Stimulated activated naive CD4-positive, alpha-beta T cell (primary cell): ENCODE results near the gene SLC5A4.

Experiments used
- DNase-seq, 6 experiments: peaks; one replicate each; lab custom pipeline; 2025; lab: John Stamatoyannopoulos, UW

The SLC5A4 gene

DNA sequence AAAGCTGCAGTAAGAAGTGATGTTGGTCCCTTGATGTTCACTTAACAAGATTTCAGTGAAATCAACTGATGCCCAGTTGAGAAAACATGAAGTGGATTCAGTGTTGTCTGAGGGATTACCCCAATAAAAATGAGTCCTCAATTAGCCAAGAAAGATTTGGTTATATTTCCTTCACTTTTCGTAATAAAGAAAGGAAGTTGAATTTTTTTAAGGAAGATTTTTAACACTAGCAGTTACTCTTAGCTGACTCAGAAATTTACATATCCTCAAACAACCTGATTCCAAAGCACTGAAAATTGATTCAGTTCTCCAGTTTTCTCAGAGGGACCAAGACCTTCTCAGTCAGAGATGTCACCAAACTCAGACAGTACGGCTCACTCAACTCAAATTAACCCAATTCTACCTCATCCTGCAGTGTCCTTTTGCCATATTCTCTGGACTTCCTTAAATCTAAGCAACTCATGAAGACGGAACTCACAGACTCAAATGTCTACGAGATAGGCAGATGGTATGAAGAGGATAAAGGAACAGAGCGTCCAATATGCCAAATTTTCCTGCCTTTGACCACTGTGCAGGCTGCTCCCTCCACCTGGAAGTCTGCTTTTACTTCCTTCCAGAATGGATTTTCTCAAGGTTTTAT, 22.8 kb downstream of the SLC5A4 start:
- no peak for DNase-seq

GRCh38 chr22:32226326-32227104, 28.6 kb downstream of the SLC5A4 start:
- no peak for DNase-seq

DNA sequence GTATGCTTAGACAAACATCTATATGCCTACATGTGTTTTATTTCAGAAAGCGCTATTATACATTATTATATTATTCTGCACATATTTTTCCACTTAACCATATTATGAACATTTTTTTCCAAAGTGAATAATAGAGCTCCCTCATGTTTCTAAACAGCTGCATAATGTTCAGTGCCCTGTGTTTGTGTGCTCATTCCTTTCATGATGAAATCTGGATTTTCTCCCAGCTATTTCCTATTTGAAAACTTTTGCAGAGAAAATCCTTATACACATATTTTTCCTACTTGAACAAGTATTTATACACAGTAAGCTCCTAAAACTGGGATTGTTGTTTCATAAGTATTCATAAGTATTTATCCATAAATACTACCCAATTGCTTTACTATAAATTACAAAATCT, 32.2 kb downstream of the SLC5A4 start:
- DNase-seq, result no peak

- no peak for DNase-seq
Observed at GRCh38 chr22:32219026-32219425, 36.1 kb downstream of the SLC5A4 start.

DNA sequence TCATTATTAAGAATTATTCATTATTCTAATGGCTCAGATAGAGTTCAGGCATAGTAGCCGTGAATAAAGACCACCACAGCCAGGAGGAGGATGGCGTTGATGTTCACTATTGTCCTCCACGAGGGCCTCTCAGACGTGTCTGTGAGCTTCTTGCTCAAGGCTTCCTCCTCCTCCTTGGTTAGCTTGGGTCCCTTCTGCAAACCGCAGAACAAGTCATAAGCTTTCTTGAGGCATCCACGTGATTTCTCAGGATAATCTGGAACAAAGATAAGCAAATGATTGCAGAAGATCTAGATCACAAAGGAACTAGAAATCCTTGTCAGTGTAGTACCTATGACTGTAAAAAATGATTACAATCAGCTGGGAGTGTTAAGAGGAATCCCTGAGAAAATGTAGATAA, 36.7 kb downstream of the SLC5A4 start:
- no peak for DNase-seq

DNA sequence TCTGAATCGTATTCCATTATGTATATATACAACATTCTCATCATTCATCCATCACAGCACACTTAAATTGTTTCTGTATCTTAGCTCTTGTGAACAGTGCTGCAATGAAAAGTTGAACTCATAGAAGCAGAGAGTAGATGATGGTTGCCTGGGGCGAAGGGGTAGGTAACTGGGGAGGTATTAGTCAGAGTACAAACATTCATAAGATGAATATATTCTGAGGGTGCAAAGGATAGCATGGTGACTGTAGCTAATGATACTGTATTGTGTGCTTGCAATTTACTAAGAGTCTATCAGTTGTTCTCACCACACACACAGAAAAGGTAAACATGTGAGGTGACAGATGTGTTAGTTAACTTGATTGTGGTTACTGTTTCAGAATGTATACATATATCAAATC, 37.7 kb downstream of the SLC5A4 start:
- DNase-seq, result no peak

DNA sequence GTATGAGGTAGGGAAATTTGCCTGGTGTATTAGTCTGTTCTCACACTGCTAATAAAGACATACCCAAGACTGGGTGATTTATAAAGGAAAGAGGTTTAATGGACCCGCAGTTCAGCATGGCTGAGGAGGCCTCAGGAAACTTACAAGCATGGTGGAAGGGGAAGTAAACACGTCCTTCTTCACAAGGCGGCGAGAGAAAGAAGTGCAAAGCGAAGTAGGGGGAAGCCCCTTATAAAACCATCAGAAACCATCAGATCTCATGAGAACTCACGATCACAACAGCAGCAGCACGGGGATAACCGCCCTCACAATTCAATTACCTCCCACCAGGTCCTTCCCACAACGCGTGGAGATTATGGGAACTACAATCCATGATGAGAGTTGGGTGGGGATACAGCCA, 38.2 kb downstream of the SLC5A4 start:
- no peak for DNase-seq

GRCh38 chr22:32211011-32211410, 44.1 kb downstream of the SLC5A4 start:
- no peak for DNase-seq

DNA sequence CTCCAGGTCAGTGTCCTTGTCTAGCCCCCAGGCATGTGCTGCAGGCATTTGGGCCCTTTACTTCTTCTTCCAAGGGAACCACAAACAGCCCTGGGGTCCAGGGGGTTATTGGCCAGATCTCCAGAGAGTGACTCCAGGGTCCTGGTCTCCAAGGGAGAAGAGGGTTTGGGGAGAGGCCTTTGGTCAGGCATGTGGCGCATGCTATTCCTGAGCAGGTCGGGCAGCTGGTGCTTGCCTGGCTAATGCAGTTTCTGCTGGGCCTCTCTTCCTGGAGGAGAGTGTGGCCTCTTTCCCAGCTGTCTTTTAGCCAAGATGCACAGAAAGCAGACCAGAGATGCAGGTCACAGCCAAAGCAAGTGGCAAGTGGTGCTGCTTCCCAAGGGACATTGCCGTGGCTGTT, 46.5 kb downstream of the SLC5A4 start:
- no peak for DNase-seq

DNA sequence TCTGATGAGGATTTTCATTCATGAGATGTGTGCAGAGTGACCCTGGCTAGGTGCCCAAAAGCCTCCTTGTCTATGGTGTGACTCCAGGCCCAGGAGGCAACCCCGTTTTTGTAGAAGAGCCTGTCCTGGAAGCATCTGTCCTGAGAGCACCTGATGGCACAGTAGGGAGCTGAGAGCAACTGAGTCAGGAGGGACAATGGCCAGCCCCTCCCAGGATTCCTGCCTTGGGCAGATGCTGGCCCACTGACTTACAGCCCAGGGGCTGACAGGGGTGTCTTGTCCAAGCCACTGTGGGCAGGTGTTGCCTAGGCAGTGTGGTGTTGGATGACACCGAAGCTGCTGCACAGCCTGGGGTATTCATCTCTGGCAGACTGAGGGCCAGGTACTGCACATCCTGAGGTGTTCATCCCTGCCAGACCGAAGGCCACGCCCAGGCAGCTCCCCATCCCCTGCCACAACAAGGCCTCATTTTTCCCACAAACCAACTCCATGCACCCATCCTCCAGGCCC, 47.1 kb downstream of the SLC5A4 start:
- DNase-seq, result no peak

DNA sequence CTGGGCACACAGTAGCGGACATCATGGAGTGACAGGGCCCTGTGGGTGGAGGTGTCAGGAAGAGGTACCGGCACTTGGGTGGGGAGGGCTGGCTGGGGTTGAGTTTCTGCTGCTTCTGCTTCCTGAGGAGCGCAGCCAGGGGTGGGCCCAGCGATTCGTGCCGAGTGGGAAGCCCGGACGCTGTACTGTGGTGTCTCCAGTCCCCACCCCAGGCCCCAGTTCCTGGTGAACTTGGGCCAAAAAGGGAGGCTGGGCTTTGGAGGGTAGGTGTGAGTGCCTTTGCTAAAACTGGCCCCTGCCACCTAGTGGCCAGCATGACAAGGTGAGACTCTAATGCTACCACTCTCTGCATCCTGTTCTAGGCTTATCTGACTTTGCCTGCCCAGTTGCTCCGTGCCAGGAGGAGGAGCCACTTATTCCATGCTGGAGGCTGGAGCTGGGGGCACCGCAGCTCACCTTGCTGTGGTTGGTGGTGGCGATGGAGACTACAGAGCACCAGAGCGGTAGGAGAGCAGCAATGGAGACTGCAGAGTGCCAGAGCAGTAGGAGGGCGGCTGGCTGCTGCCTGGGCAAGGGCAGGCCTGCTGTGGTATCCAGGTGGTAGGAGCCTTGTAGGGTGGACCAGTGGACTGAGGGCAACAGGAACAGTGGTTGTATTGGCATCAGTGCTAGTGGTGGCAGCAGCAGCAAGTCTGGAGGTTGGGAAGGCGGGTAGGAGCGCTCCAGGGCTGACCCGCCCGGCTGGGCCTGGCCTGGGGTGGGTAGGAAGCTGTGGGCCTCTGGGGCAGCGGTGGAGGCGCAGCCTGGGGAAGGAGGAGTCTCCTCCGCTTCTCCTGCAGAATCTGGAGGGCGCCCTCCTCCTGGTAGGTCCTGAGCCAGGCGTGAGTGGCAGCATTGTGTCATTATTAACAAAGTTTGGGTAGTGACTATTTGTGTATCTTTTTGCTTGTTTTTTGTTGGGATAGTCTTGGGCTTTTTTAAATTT, 48.1 kb downstream of the SLC5A4 start:
- DNase-seq, result peak in 3 of 6 experiments; percentile 17 to 39 (median 36)

DNA sequence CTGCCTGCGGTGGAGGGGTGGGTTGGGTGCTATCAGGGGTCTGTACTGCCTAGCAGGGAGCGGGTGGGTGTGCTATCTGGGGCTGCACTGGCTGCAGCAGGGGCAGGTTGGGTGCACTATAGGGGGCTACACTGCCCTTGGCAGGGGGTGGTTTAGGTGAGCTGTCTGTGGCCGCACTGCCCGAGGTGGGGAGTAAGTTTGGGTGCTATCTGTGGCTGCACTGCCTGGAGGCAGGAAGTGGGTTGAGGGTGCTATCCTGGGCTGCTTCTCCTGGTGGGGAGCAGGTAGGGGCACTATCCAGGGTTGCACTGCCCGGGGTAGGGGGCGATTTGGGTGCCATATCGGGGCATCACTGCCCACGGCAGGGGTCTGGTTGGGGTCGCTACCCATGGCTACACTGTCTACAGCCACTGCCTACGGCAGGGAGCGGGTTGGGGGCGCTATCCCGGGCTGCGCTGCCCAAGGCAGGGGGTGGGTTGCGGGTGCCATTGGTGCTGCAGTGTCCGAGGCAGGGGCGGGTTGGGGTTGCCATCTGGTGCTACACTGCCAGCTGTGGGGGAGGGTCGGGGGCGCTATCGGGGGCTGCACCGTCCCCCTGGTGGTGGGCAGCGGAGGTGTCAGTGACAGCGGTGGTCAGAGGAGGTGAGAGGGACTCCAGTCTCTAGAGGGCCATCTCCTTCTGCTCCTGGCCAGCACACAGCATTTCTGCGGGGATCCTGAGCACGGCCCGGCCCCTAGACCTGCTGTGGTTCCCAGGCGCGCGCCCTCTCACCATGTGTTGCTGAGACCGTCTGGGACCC, 49.0 kb downstream of the SLC5A4 start:
- DNase-seq, result no peak

DNA sequence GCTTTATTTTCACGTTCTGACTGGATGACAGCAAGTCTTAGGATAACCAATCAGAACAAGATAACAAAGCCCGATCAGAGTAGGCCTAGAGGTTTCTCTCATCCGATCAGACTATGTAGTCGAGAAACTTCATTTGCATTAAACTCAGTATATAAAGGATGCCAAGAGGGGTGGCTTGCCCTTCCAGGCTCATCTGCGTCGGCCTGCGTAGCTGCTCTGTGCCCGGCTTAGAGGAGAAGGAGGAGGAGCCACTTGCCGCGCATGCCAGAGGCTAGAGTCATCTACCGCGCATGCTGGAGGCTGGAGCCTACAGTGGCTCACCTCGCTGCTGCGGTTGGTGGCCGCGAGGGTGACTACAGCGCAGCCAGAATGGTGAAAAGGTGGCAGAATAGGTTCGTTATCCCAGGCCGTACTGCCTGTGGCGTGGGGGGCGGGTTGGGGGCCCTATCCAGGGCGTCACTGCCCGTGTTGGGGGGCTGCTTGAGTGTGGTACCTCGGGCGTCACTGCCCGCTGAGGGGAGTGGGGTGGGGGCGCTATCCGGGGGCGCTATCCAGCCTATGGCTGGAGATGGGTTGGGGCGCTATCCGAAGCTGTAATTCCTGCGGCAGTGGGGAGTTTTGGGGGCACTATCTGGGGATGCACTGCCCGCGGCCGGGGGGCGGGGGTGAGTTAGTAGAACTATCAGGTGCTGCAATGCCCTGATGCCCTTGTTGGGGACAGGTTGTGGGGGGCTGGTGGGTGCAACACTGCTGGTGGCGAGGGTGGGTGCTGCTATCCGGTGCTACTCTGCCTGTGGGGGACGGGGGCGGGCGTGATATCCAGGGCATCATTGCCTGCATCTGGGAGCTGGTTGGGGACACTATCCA, 50.1 kb downstream of the SLC5A4 start, which contains the start of gene RFPL2:
Gene RFPL2 (minus strand): TSS at position 218 of the 867 bp plus-strand sequence. CDS start 2,622 bp downstream, outside the sequence.
- peak in 5 of 6 experiments; percentile 26 to 84 (median 47) for DNase-seq

DNA sequence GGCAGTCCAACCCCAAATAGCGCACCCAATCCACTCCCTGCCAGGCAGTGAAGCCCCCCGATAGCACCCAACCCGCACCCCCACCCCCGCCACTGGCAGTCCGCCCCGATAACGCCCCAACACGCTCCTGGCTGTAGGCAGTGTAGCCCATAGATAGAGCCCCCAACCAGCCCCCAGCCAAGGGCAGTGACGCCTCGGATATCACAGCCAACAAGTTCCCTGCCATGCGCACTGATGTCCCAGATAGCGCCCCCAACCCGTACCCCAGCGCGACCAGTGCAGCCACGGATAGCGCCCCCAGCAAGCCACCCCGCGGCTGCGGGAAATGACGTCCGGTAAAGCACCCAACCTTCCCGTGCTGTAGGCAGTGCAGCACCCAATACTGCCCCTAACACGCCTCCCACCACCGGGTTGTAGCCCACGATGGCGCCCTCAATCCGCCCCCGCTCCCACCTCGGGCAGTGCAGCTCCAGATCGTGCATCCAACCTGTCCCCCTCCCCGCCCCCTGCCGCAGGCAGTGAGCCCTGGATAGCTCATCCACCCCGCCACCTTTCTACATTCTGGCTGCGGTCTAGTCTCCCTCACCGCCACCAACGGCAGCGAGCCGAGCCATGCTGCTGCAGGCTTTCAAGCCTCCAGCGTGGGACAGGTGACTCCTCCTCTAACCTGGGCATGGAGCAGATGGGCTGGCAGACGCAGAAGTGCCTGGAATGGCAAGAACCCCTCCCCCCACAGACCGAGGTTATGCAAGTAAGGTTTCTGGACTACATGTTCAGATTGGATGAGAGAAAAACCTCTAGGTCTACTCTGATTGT, 50.9 kb downstream of the SLC5A4 start:
- peak in 4 of 6 experiments; percentile 22 to 84 (median 40) for DNase-seq

DNA sequence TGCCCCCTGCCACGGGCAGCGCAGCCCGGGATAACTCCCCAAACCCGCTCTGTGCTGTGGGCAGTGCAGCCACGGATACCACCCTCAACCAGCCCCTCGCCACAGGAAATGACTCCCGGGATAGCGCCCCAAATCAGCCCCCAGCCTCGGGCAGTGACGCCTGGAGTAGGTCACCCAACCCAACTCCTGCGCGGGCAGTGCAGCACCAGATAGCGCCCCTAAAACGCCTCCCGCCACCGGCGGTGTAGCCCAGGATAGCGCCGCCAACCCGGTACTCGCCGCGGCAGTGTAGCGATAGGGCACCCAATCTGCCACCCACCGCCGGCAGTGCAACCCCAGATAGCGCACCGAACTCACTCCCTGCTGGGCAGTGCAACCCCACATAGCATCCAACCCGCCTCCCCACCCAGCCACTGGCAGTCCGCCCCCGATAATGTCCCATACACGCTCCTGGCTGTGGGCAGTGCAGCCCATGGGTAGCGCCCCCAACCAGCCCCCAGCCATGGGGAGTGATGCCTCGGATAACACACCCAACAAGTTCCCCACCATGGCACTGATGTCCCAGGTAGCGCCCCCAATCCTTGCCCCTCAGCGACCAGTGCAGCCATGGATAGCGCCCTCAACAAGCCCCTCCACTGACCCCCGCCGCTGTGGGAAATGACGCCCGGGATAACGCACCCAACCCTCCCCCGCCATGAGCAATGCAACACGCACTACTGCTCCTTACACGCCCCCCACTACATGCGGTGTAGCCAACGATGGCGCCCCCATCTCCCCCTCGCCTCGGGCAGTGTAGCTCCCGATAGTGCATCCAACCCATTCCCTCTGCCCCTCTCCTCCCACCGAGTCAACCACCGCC, 51.7 kb downstream of the SLC5A4 start:
- peak in 2 of 6 experiments; percentile 13 to 30 for DNase-seq

DNA sequence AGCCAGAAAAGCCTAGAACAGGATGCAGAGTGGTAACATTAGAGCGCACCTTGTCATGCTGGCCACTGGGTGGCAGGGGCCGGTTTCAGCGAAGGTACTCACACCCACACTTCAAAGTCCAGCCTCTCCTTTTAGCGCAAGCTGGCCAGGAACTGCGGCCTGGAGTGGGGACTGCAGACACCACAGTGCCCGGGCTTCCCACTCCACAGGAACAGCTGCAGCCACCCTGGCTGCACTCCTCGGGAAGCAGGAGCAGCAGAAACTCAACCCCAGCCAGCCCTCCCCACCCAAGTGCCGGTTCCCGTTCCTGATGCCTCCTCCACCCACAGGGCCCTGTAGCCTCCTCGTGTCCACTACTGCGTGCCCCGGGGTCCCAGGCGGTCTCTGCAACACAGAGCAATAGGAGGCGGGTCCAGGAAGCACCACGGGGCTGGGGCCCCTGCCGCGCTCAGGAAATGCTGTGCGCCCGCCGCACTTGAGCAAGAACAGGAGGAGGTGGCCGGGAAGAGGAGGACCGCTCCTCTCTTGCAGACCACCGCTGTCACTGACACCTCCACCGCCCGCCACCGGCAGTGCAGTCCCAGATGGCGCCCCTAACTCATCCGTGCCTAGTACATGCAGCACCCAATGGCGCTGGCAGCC, 52.5 kb downstream of the SLC5A4 start:
- DNase-seq, result peak in 3 of 6 experiments; percentile 4 to 36 (median 31)

- DNase-seq, result no peak
Observed at GRCh38 chr22:32202161-32202538, 53.0 kb downstream of the SLC5A4 start.

- peak in 3 of 6 experiments; percentile 5 to 25 (median 25) for DNase-seq
Observed at GRCh38 chr22:32200752-32201151, 54.4 kb downstream of the SLC5A4 start.
